ENCODE measurements around the gene EFHC2. TPM values are rescaled to one million over a fixed set of nuclear protein-coding genes. Genes with fewer than 3 reads are reported as not detected.

The EFHC2 gene
- total RNA-seq, 2 donors from 2014 or later: 1.3 to 2.2 TPM

- Histone ChIP-seq H3K27ac (ENCODE audit: low read depth, low read length) (no peak overlapping the region), H3K36me3 (ENCODE audit: control insufficient read depth, insufficient read depth, low read length) (no peaks in the 10 kb centered on the region), H3K9me3 (ENCODE audit: control insufficient read depth, low read length) (no peaks in the 10 kb centered on the region), H3K4me1 (ENCODE audit: control insufficient read depth, insufficient read depth, low read length) (no peaks in the 10 kb centered on the region), H3K9ac (ENCODE audit: extremely low read depth, low read length, poor library complexity, severe bottlenecking) (no peak overlapping the region), H3K4me3 (ENCODE audit: low read length) (no peak overlapping the region), H3K27me3 (ENCODE audit: control insufficient read depth, insufficient read depth, low read length, poor library complexity, severe bottlenecking) (no peaks in the 10 kb centered on the region)
- no peaks in the 10 kb centered on the region for H3K4me1 Mint-ChIP-seq
- WGBS, 2 experiments (ENCODE audit: insufficient coverage in 1 of 2, insufficient read length in 1 of 2): 80 to 84% methylated on average over 1 to 10 of the region's 12 CpGs
- H3K27me3 Mint-ChIP-seq (ENCODE audit: insufficient read depth): no peaks in the 10 kb centered on the region
- TF ChIP-seq, protein P1, sequence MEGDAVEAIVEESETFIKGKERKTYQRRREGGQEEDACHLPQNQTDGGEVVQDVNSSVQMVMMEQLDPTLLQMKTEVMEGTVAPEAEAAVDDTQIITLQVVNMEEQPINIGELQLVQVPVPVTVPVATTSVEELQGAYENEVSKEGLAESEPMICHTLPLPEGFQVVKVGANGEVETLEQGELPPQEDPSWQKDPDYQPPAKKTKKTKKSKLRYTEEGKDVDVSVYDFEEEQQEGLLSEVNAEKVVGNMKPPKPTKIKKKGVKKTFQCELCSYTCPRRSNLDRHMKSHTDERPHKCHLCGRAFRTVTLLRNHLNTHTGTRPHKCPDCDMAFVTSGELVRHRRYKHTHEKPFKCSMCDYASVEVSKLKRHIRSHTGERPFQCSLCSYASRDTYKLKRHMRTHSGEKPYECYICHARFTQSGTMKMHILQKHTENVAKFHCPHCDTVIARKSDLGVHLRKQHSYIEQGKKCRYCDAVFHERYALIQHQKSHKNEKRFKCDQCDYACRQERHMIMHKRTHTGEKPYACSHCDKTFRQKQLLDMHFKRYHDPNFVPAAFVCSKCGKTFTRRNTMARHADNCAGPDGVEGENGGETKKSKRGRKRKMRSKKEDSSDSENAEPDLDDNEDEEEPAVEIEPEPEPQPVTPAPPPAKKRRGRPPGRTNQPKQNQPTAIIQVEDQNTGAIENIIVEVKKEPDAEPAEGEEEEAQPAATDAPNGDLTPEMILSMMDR (conservative IDR thresholded peaks at IDR 0.05): peak; percentile 49
- H3K27ac Mint-ChIP-seq: no peak overlapping the region
- peak; percentile 50 for DNase-seq
- H3K36me3 Mint-ChIP-seq (ENCODE audit: low read depth): no peaks in the 10 kb centered on the region
- peaks cover 66% of the 10 kb centered on the region for H3K9me3 Mint-ChIP-seq
- H3K4me3 Mint-ChIP-seq: no peak overlapping the region
Measured at GRCh38 chrX:44105228-44105913, 238.1 kb downstream of the EFHC2 start.

- no peaks in the 10 kb centered on the region for H3K27me3 Mint-ChIP-seq (ENCODE audit: insufficient read depth)
- whole genome bisulfite sequencing, 2 experiments (ENCODE audit: insufficient coverage in 1 of 2, insufficient read length in 1 of 2): 91 to 100% methylated on average over 2 to 3 of the region's 3 CpGs
- Histone ChIP-seq H3K9ac (ENCODE audit: extremely low read depth, low read length, poor library complexity, severe bottlenecking) (no peak overlapping the region), H3K4me3 (ENCODE audit: low read length) (no peak overlapping the region), H3K36me3 (ENCODE audit: control insufficient read depth, insufficient read depth, low read length) (no peaks in the 10 kb centered on the region), H3K27me3 (ENCODE audit: control insufficient read depth, insufficient read depth, low read length, poor library complexity, severe bottlenecking) (no peaks in the 10 kb centered on the region), H3K9me3 (ENCODE audit: control insufficient read depth, low read length) (no peaks in the 10 kb centered on the region), H3K27ac (ENCODE audit: low read depth, low read length) (no peak overlapping the region), H3K4me1 (ENCODE audit: control insufficient read depth, insufficient read depth, low read length) (no peaks in the 10 kb centered on the region)
- H3K9me3 Mint-ChIP-seq: peaks cover 71% of the 10 kb centered on the region
- no peak overlapping the region for H3K27ac Mint-ChIP-seq
- no peak for DNase-seq
- no peaks in the 10 kb centered on the region for H3K36me3 Mint-ChIP-seq (ENCODE audit: low read depth)
- no peak overlapping the region for H3K4me3 Mint-ChIP-seq
- H3K4me1 Mint-ChIP-seq: no peaks in the 10 kb centered on the region
- TF ChIP-seq, protein P1 (conservative IDR thresholded peaks at IDR 0.05): no peak
Measured at GRCh38 chrX:44104699-44105098, 238.8 kb downstream of the EFHC2 start.

DNA sequence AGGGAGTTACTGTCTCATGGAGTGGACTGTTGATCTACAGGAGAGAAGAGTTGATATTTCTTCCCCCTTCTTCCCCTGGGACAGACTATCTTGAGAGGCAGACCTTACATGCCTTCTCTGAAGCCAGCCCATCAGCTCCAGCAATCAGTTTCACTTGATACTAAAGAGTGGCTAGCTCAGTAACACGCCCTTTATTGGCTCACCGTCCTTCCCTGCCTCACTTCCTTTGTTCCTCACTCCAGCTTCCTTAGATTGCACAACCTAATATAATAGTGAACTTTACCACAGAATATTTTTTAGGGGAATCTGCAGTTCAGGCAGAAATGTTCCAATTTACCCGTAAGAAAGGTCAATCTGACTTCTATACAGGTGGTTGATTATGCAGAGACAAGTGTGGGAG is 242.2 kb downstream of the EFHC2 start:
- no peak for DNase-seq
- Histone ChIP-seq H3K27ac (ENCODE audit: low read depth, low read length) (no peak overlapping the region), H3K9ac (ENCODE audit: extremely low read depth, low read length, poor library complexity, severe bottlenecking) (no peak overlapping the region), H3K36me3 (ENCODE audit: control insufficient read depth, insufficient read depth, low read length) (no peaks in the 10 kb centered on the region), H3K27me3 (ENCODE audit: control insufficient read depth, insufficient read depth, low read length, poor library complexity, severe bottlenecking) (no peaks in the 10 kb centered on the region), H3K4me1 (ENCODE audit: control insufficient read depth, insufficient read depth, low read length) (no peaks in the 10 kb centered on the region), H3K4me3 (ENCODE audit: low read length) (no peak overlapping the region), H3K9me3 (ENCODE audit: control insufficient read depth, low read length) (no peaks in the 10 kb centered on the region)
- TF ChIP-seq, protein P1 (conservative IDR thresholded peaks at IDR 0.05): no peak
- Mint-ChIP-seq H3K27ac (no peak overlapping the region), H3K4me1 (no peaks in the 10 kb centered on the region), H3K36me3 (ENCODE audit: low read depth) (no peaks in the 10 kb centered on the region), H3K27me3 (ENCODE audit: insufficient read depth) (no peaks in the 10 kb centered on the region), H3K9me3 (peaks cover 49% of the 10 kb centered on the region), H3K4me3 (no peak overlapping the region)
- 97% methylated on average over 3 of the region's 3 CpGs; no CpG with 5 or more reads in 1 of the 2 experiments for WGBS, 2 experiments (ENCODE audit: insufficient coverage in 1 of 2, insufficient read length in 1 of 2)

Data from endodermal cell (in vitro differentiated cells).